ENCODE measurements around the gene GOLGA3. TPM values are rescaled to one million over a fixed set of nuclear protein-coding genes. Genes with fewer than 3 reads are reported as not detected.

GOLGA3 gene
- total and polyA plus RNA-seq, 2 experiments from 2014 or later: 10.3 to 57.8 TPM

DNA sequence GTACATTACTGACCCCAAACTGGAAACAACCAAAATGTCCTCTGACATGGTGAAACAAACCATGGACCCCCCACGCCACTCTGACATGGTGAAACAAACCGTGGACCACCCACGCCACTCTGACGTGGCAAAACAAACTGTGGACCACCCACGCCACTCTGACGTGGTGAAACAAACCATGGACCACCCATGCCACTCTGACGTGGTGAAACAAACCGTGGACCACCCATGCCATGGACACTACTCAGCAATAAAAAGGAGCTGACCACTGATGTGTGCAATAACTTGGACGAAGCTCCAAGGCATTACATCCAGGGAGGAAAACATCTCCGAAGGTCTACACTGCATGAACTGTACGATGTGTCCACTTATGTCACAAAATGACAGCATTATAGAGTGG lies 3.1 kb upstream of the GOLGA3 start (continued):
- TF ChIP-seq CREB1 (CRISPR knock-in tag; IDR thresholded peaks at IDR 0.05; ENCODE audit: low read depth) (no peak), CTCF (conservative IDR thresholded peaks at IDR 0.05; ENCODE audit: low read depth in 2 of 2) (no peak), REST (IDR thresholded peaks at IDR 0.05; ENCODE audit: unreplicated experiment) (no peak), ZNF331 (CRISPR knock-in tag; IDR thresholded peaks at IDR 0.05; ENCODE audit: low read depth) (no peak)

DNA sequence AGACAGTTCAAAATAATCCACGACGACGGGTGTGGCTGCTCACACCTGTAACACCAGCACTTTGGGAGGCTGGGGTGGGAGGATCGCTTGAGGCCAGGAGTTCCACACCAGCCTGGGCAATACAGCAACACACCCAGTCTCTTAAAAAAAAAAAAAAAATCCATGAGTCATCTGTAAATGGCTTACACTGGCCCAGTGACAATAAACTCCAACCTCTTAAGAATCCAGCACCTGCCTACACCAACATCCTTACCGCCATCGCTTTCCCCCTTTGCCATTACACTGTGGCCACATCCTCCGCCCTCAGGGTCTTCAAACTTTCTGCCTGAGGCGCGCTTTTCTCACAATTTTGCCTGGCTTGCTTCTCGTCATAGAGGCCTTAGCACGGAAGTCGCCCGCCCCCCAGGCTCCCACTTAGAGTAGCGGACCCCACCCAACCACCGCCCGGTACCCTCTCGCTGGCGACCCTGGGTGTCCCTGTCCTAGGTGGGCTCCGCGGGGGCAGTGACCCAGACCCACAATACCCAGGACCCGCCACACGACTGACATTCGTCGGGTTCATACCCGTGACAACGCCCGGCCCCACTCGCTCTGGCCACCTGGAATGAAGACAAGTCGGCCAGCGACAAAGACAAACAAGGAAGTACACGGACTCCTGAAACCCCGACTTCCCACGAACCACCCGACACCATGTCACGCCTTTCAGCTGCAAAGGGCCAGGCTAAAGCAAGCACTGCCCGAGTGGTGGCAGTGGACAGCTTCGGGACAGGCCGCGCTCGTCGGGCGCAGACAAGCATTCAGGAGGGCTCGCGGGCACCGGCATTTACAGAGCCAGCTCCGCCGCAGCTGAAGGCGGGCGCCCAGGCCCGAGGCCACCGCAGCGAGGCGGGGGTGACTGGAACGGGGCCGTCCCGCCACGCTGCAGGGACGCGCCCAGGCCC lies 636 bp downstream of the GOLGA3 start:
- peaks cover 5% of the 10 kb centered on the region for H3K27me3 Mint-ChIP-seq (ENCODE audit: insufficient read depth, low read depth, poor library complexity)
- peaks cover 8% of the 10 kb centered on the region for H3K4me1 ChIP-seq (ENCODE audit: insufficient read depth)
- H3K4me2 ChIP-seq: peak overlapping the region; percentile 95
- peaks cover 6% of the 10 kb centered on the region; the same call in 1 of the 2 replicates for H4K20me1 ChIP-seq (replicated peaks; ENCODE audit: insufficient read depth)
- no peaks in the 10 kb centered on the region for H3K9me2 ChIP-seq (ENCODE audit: insufficient read depth)
- peaks cover 12% of the 10 kb centered on the region for H3K4me1 Mint-ChIP-seq
- H3K36me3 Mint-ChIP-seq (ENCODE audit: low read depth): peaks cover 31% of the 10 kb centered on the region
- ATAC-seq: peak; percentile 9; the same call in 2 of the 3 replicates
- H3K4me3 Mint-ChIP-seq: peak overlapping the region; percentile 90
- H2AFZ ChIP-seq: no peak overlapping the region
- peaks cover 38% of the 10 kb centered on the region for H3K79me2 ChIP-seq (replicated peaks; ENCODE audit: insufficient read depth)
- no peak overlapping the region for H3K27ac ChIP-seq (ENCODE audit: low read depth)
- peak overlapping the region; percentile 95 for H3K4me3 ChIP-seq
- no peaks in the 10 kb centered on the region; the same call in 1 of the 2 replicates for H3K36me3 ChIP-seq (ENCODE audit: insufficient read depth)
- DNase-seq (ENCODE audit: low spot score): peak; percentile 24
- peaks cover 2% of the 10 kb centered on the region; the same call in 1 of the 3 replicates for H3K9me3 Mint-ChIP-seq
- peak overlapping the region; percentile 80; the same call in 1 of the 2 replicates for H3K27ac Mint-ChIP-seq
- no peaks in the 10 kb centered on the region for H3K27me3 ChIP-seq (ENCODE audit: insufficient read depth)
- H3F3A ChIP-seq (replicated peaks; ENCODE audit: low read depth): peaks cover 8% of the 10 kb centered on the region; the same call in 1 of the 2 replicates
- TF ChIP-seq ZNF331 (CRISPR knock-in tag; IDR thresholded peaks at IDR 0.05; ENCODE audit: low read depth) (no peak), STAT1 (IDR thresholded peaks at IDR 0.05; ENCODE audit: unreplicated experiment) (no peak), EZH2 (IDR thresholded peaks at IDR 0.05; ENCODE audit: low read depth, unreplicated experiment) (no peak), REST (IDR thresholded peaks at IDR 0.05; ENCODE audit: unreplicated experiment) (no peak)

Data from GM23338 (cell line).